ENCODE data around the gene SRPK2. TPM values are rescaled to one million over a fixed set of nuclear protein-coding genes. Genes with fewer than 3 reads are reported as not detected.

SRPK2 gene
- total and polyA plus RNA-seq, 2 of the 8 experiments (the other 6 are each of a cell fraction or from before 2014, with no cell fraction given) = 10.0 to 47.1 TPM

DNA sequence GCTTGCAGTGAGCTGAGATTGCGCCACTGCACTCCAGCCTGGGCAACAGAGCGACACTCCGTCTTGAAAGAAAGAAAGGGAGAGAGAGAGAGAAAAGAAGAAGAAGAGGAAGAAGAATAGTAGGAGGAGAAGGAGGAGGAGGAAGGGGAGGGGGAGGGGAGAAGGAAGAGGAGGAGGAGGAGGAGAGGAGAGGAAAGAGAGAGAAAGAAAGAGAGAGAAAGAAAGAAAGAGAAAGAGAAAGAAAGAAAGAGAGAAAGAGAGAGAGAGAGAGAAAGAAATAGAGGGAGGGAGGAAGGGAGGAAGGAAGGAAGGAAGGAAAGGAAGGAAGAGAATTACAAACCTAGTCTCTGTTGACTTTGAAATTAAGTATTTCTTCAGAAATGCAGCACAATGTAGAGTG is 7.8 kb upstream of the SRPK2 start (continued):
- TF ChIP-seq ATF3 (IDR thresholded peaks at IDR 0.05; ENCODE audit: insufficient read depth, low read depth, low read length) = no peak
- TF ChIP-seq NRF1 (IDR thresholded peaks at IDR 0.05; ENCODE audit: low read depth, low read length) = no peak
- TF ChIP-seq RFX5 (IDR thresholded peaks at IDR 0.05; ENCODE audit: borderline replicate concordance, low read depth, low read length) = no peak
- no peak for TF ChIP-seq EP300 (IDR thresholded peaks at IDR 0.05; ENCODE audit: borderline replicate concordance in 1 of 2, low read depth in 2 of 2, low read length in 2 of 2)
- no peak for TF ChIP-seq BCL11A (IDR thresholded peaks at IDR 0.05; ENCODE audit: low read depth in 2 of 2, low read length in 2 of 2)
- TF ChIP-seq SP1 (IDR thresholded peaks at IDR 0.05; ENCODE audit: low read depth, low read length) = no peak
- TF ChIP-seq SIX5 (IDR thresholded peaks at IDR 0.05; ENCODE audit: low read depth, low read length) = no peak
- no peak for TF ChIP-seq POU5F1 (IDR thresholded peaks at IDR 0.05; ENCODE audit: low read depth, low read length)
- TF ChIP-seq TAF7 (optimal IDR thresholded peaks at IDR 0.05; ENCODE audit: borderline replicate concordance, low read depth, low read length) = no peak
